ENCODE data around the gene MLN. TPM values are rescaled to one million over a fixed set of nuclear protein-coding genes. Genes with fewer than 3 reads are reported as not detected.

Gene MLN
- total RNA-seq, 4 donors from 2014 or later = not detected

GRCh38 chr6:33817489-33817888 lies 13.7 kb upstream of the MLN start:
- no peak for TF ChIP-seq CTCF (IDR thresholded peaks at IDR 0.05; ENCODE audit: low read depth)

GRCh38 chr6:33816911-33817310 lies 13.1 kb upstream of the MLN start:
- TF ChIP-seq CTCF (IDR thresholded peaks at IDR 0.05; ENCODE audit: low read depth) = no peak

GRCh38 chr6:33815854-33816253 lies 12.1 kb upstream of the MLN start:
- no peak for TF ChIP-seq CTCF (IDR thresholded peaks at IDR 0.05; ENCODE audit: low read depth)

- TF ChIP-seq CTCF (IDR thresholded peaks at IDR 0.05; ENCODE audit: low read depth) = no peak
Observed at GRCh38 chr6:33813990-33814985, 10.5 kb upstream of the MLN start.

- no peak for TF ChIP-seq CTCF (IDR thresholded peaks at IDR 0.05; ENCODE audit: low read depth)
Observed at GRCh38 chr6:33813246-33813904, 9.6 kb upstream of the MLN start.

- TF ChIP-seq CTCF (IDR thresholded peaks at IDR 0.05; ENCODE audit: low read depth) = no peak
Observed at GRCh38 chr6:33812669-33813068, 8.9 kb upstream of the MLN start.

- TF ChIP-seq CTCF (IDR thresholded peaks at IDR 0.05; ENCODE audit: low read depth) = no peak
Observed at GRCh38 chr6:33809594-33809993, 5.8 kb upstream of the MLN start.
